ENCODE data around the gene SOBP.

The SOBP gene

DNA sequence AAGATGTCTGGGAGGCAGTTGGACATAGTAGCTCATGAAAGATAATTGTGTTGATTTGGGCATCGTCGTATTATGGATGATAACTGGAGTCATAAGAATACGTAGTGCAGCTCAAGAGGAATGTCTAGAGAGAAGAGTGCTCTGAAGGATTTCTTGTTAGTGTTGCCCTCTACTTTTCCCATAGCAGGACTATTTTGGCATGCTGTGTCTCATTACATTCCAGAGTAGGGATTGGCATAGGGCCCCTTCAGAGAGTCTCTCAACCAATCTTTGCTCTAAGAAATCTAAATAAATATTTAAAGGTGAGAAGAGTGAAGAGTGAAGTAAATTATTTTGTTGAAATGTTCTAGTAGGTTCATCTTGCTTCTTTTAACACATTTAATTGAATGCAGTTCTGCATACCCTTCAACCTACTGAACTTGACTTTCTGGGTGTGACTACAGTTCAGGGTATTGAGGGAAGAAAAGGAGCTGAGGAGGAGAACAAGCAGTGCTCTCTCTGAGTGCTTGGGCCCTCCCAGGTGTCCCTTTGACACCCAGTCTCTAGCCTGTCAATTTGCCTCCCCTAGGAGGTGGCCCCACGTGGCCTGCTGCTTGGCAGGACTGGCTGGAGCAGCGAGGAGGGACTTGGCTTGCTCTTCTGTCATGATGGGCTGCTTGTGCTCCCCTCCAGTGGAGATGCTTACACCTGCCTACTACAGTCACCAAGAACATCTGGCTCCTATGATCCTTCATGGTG, 33.3 kb downstream of the SOBP start:
- DNase-seq (ENCODE audit: low spot score in 2 of 2), result no peak

GRCh38 chr6:107523794-107524193, 33.9 kb downstream of the SOBP start:
- Histone ChIP-seq H3K36me3 (replicated peaks) (peaks cover 8% of the 10 kb centered on the region; the same call in 1 of the 2 replicates), H3K27me3 (ENCODE audit: low read depth) (no peaks in the 10 kb centered on the region), H3K9me3 (no peaks in the 10 kb centered on the region), H3K4me1 (peaks cover 31% of the 10 kb centered on the region), H3K4me3 (no peak overlapping the region)
- DNase-seq (ENCODE audit: low spot score in 2 of 2), result no peak
- in situ Hi-C loops (cut with MboI; ENCODE audit: low sequenced_read_pairs), result no loop called here

More for the DNA sequence above, 33.3 kb downstream of the SOBP start:
- H3K36me3 ChIP-seq (replicated peaks), result peaks cover 8% of the 10 kb centered on the region; the same call in 1 of the 2 replicates
- H3K27me3 ChIP-seq (ENCODE audit: low read depth), result no peaks in the 10 kb centered on the region
- H3K4me3 ChIP-seq, result no peak overlapping the region
- peaks cover 25% of the 10 kb centered on the region for H3K4me1 ChIP-seq
- in situ Hi-C loops (cut with MboI; ENCODE audit: low sequenced_read_pairs), result no loop called here
- no peaks in the 10 kb centered on the region for H3K9me3 ChIP-seq

GRCh38 chr6:107524626-107525025, 34.7 kb downstream of the SOBP start:
- in situ Hi-C loops (cut with MboI; ENCODE audit: low sequenced_read_pairs), result no loop called here
- peaks cover 35% of the 10 kb centered on the region for H3K4me1 ChIP-seq
- no peaks in the 10 kb centered on the region for H3K27me3 ChIP-seq (ENCODE audit: low read depth)
- DNase-seq (ENCODE audit: low spot score in 2 of 2), result no peak
- peaks cover 8% of the 10 kb centered on the region; the same call in 1 of the 2 replicates for H3K36me3 ChIP-seq (replicated peaks)
- H3K4me3 ChIP-seq, result no peak overlapping the region
- no peaks in the 10 kb centered on the region for H3K9me3 ChIP-seq

GRCh38 chr6:107531868-107532267, 42.0 kb downstream of the SOBP start:
- Histone ChIP-seq H3K4me3 (no peak overlapping the region), H3K36me3 (replicated peaks) (peaks cover 4% of the 10 kb centered on the region; the same call in 1 of the 2 replicates), H3K27me3 (ENCODE audit: low read depth) (no peaks in the 10 kb centered on the region), H3K4me1 (peaks cover 63% of the 10 kb centered on the region), H3K9me3 (no peaks in the 10 kb centered on the region)
- in situ Hi-C loops (cut with MboI; ENCODE audit: low sequenced_read_pairs), result no loop called here
- no peak for DNase-seq (ENCODE audit: low spot score in 2 of 2)

GRCh38 chr6:107532706-107533105, 42.8 kb downstream of the SOBP start:
- no peak overlapping the region for H3K4me3 ChIP-seq
- no peaks in the 10 kb centered on the region for H3K9me3 ChIP-seq
- in situ Hi-C loops (cut with MboI; ENCODE audit: low sequenced_read_pairs), result no loop called here
- no peaks in the 10 kb centered on the region for H3K27me3 ChIP-seq (ENCODE audit: low read depth)
- peaks cover 4% of the 10 kb centered on the region; the same call in 1 of the 2 replicates for H3K36me3 ChIP-seq (replicated peaks)
- peaks cover 58% of the 10 kb centered on the region for H3K4me1 ChIP-seq
- no peak for DNase-seq (ENCODE audit: low spot score in 2 of 2)

DNA sequence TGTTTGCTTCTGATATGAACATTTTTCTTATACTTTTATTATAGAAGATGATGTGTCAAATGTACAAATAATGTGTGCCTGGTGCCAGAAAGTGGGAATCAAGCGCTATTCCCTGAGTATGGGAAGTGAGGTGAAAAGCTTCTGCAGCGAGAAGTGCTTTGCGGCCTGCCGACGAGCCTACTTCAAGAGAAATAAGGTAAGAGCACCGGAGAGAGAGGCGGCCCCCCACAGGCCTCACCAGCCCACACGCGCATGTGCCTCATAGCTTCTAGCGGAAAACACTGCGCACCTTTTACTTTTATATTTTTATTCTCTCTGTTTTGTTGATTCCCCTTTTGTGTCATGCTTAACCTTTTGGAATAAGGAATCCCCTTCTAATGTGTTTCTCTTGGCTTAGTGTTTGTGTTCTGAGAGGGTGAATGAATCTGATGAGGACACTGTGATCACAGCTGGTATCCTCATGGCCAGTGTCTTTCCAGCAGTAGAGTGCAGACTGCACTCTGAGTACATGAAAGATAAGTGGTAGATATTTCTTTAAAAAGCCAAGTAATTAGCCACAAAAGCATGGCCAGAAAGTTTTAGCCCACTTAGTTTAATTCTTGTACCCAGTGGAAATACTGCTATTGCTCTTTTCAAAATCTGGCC, 43.6 kb downstream of the SOBP start:
- no peak for DNase-seq (ENCODE audit: low spot score in 2 of 2)
- Histone ChIP-seq H3K27me3 (ENCODE audit: low read depth) (no peaks in the 10 kb centered on the region), H3K4me3 (no peak overlapping the region), H3K36me3 (replicated peaks) (peaks cover 4% of the 10 kb centered on the region; the same call in 1 of the 2 replicates), H3K4me1 (peaks cover 54% of the 10 kb centered on the region), H3K9me3 (no peaks in the 10 kb centered on the region)
- in situ Hi-C loops (cut with MboI; ENCODE audit: low sequenced_read_pairs), result no loop called here

GRCh38 chr6:107534571-107535141, 44.7 kb downstream of the SOBP start:
- Histone ChIP-seq H3K36me3 (replicated peaks) (peaks cover 4% of the 10 kb centered on the region; the same call in 1 of the 2 replicates), H3K4me1 (peaks cover 59% of the 10 kb centered on the region), H3K27me3 (ENCODE audit: low read depth) (no peaks in the 10 kb centered on the region), H3K4me3 (no peak overlapping the region), H3K9me3 (no peaks in the 10 kb centered on the region)
- in situ Hi-C loops (cut with MboI; ENCODE audit: low sequenced_read_pairs), result no loop called here
- peak; percentile 88 to 95 for DNase-seq (ENCODE audit: low spot score in 2 of 2)

GRCh38 chr6:107535626-107536025, 45.7 kb downstream of the SOBP start:
- in situ Hi-C loops (cut with MboI; ENCODE audit: low sequenced_read_pairs), result no loop called here
- Histone ChIP-seq H3K4me1 (peaks cover 66% of the 10 kb centered on the region), H3K9me3 (no peaks in the 10 kb centered on the region)

GRCh38 chr6:107536180-107536961, 46.5 kb downstream of the SOBP start:
- H3K4me3 ChIP-seq, result no peak overlapping the region
- peak; percentile 30 to 46 for DNase-seq (ENCODE audit: low spot score in 2 of 2)
- peaks cover 4% of the 10 kb centered on the region; the same call in 1 of the 2 replicates for H3K36me3 ChIP-seq (replicated peaks)
- no peaks in the 10 kb centered on the region for H3K9me3 ChIP-seq
- H3K27me3 ChIP-seq (ENCODE audit: low read depth), result no peaks in the 10 kb centered on the region
- peaks cover 67% of the 10 kb centered on the region for H3K4me1 ChIP-seq
- in situ Hi-C loops (cut with MboI; ENCODE audit: low sequenced_read_pairs), result no loop called here

More at GRCh38 chr6:107535626-107536025, 45.7 kb downstream of the SOBP start:
- H3K27me3 ChIP-seq (ENCODE audit: low read depth), result no peaks in the 10 kb centered on the region
- no peak for DNase-seq (ENCODE audit: low spot score in 2 of 2)
- peaks cover 4% of the 10 kb centered on the region; the same call in 1 of the 2 replicates for H3K36me3 ChIP-seq (replicated peaks)
- H3K4me3 ChIP-seq, result no peak overlapping the region

DNA sequence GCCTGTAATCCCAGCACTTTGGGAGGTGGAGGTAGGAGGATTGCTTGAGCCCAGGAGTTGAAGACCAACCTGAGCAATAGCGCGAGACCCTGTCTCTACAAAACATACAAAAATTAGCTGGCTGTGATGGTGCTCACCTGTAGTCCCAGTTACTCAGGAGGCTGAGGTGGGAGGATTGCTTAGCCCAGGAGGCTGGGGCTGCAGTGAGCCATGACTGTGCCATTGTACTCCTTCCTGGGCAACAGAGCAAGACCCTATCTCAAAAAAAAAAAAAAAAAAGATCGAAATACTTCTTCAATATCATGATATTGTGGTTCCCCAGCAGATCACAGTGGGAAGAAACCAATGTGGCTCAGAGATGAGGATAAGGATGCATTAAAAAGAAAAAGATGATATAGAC, 47.6 kb downstream of the SOBP start:
- Histone ChIP-seq H3K27me3 (ENCODE audit: low read depth) (no peaks in the 10 kb centered on the region), H3K9me3 (no peaks in the 10 kb centered on the region), H3K4me3 (no peak overlapping the region), H3K4me1 (peaks cover 67% of the 10 kb centered on the region), H3K36me3 (replicated peaks) (peaks cover 4% of the 10 kb centered on the region; the same call in 1 of the 2 replicates)
- in situ Hi-C loops (cut with MboI; ENCODE audit: low sequenced_read_pairs), result no loop called here
- no peak for DNase-seq (ENCODE audit: low spot score in 2 of 2)

DNA sequence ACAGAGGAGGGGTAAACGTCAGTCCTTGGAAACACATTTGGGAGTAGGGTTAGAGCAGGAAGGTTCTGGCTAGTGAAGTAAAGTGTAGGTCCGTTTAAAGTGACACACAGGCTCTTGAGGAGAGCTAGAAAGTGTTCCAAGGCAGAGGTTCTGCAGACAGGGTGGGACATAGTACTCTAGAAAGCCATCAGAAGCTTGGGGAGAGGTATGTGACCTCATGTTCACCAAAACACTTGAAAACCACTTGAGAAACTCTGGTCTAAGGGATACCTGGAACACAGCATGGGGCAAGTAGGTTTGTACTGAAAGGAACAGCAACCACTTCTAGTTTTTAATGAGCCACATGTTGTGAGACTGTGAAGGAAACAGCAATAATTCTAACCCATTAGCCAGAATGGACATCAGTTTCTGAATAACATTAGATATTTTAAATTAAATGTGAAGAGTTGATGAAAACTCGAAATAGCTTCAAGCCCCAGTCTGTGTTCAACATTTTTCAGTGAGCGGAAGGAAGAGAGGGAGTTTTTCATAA, 49.0 kb downstream of the SOBP start:
- Histone ChIP-seq H3K27me3 (ENCODE audit: low read depth) (no peaks in the 10 kb centered on the region), H3K9me3 (no peaks in the 10 kb centered on the region), H3K36me3 (replicated peaks) (peaks cover 4% of the 10 kb centered on the region; the same call in 1 of the 2 replicates), H3K4me3 (no peak overlapping the region), H3K4me1 (peaks cover 57% of the 10 kb centered on the region)
- in situ Hi-C loops (cut with MboI; ENCODE audit: low sequenced_read_pairs), result no loop called here
- no peak for DNase-seq (ENCODE audit: low spot score in 2 of 2)

DNA sequence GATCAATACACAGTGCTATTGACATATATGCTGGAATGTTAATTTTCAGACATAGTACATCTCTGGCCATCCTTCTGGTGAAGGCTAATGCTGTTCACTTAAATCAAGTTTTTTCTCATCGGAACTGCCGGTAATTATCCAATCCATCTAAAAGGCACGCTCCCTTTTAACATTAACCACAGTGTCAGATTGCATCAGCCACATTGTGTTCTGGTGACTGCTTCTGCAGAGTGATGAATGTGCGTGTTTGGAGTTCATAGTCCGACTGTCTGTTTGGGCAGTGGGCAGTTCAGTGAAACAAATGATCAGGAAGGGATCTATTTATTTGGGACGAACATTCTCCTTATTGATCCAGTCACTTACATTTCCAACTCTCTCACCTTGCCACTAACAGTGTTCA, 49.5 kb downstream of the SOBP start:
- Histone ChIP-seq H3K36me3 (replicated peaks) (peaks cover 4% of the 10 kb centered on the region; the same call in 1 of the 2 replicates), H3K9me3 (no peaks in the 10 kb centered on the region), H3K4me1 (peaks cover 52% of the 10 kb centered on the region), H3K27me3 (ENCODE audit: low read depth) (no peaks in the 10 kb centered on the region), H3K4me3 (no peak overlapping the region)
- peak; percentile 57 to 77 for DNase-seq (ENCODE audit: low spot score in 2 of 2)
- in situ Hi-C loops (cut with MboI; ENCODE audit: low sequenced_read_pairs), result no loop called here

DNA sequence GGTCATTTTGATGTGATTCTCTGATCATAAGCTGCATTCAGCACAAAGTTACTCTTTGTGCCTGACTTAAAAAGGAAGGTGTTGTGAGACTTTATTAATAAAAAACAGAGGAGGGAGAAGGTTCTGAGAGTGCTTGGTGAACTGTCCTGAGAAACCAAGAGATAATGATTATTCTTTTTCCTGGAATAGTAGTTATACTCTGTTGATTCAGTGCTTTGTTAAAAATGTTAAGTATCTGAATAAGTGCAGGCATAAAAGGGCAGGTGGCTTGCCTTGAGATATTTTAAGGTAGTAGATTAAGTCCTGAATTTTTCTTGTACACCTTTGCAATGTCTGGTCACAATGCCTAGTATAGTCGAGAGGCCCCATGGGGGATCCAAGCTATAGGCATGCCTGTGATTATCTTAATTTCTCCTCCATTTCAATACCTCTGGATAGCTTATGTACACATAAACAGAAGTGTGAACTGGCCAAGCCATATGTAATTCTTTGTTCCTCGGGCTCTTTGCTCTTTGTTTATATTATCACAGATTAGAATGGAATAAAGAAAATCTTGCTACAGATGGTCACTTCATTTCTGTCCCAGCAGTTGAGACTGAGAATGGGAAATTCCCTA, 50.0 kb downstream of the SOBP start:
- peak; percentile 51 to 55 for DNase-seq (ENCODE audit: low spot score in 2 of 2)
- Histone ChIP-seq H3K4me1 (peaks cover 55% of the 10 kb centered on the region), H3K4me3 (no peak overlapping the region), H3K27me3 (ENCODE audit: low read depth) (no peaks in the 10 kb centered on the region), H3K9me3 (no peaks in the 10 kb centered on the region), H3K36me3 (replicated peaks) (peaks cover 4% of the 10 kb centered on the region; the same call in 1 of the 2 replicates)
- in situ Hi-C loops (cut with MboI; ENCODE audit: low sequenced_read_pairs), result no loop called here

Data from HAP-1 (cell line).